ENCODE data around the gene SMCO4.

Gene SMCO4

GRCh38 chr11:93489841-93490240 is 53.4 kb downstream of the SMCO4 start:
- no peak overlapping the region for H3K4ac ChIP-seq (ENCODE audit: low read depth, low read length)
- no peak overlapping the region for H3K14ac ChIP-seq (ENCODE audit: low read length)
- H4K8ac ChIP-seq (ENCODE audit: low read depth, low read length), result no peak overlapping the region
- peaks cover 0 to 4% of the 10 kb centered on the region in 2 experiments for H3K4me1 ChIP-seq (ENCODE audit: control insufficient read depth in 1 of 2, insufficient read depth in 2 of 2, low read length in 2 of 2)
- H3K27me3 ChIP-seq (ENCODE audit: insufficient read depth, low read length), result no peaks in the 10 kb centered on the region
- no peaks in the 10 kb centered on the region for H3K79me1 ChIP-seq (ENCODE audit: low read length)
- H3K23ac ChIP-seq (ENCODE audit: low read length), result no peak overlapping the region
- H3K18ac ChIP-seq (ENCODE audit: low read length), result no peak overlapping the region
- H3K79me2 ChIP-seq (ENCODE audit: control insufficient read depth, insufficient read depth, low read length, poor library complexity), result no peaks in the 10 kb centered on the region
- no peak overlapping the region for H3K4me3 ChIP-seq (ENCODE audit: low read depth, low read length)
- no peak for DNase-seq
- no peak overlapping the region for H3K9ac ChIP-seq (ENCODE audit: low read length)
- H3K36me3 ChIP-seq (ENCODE audit: control insufficient read depth in 1 of 2, insufficient read depth in 2 of 2, low read length in 2 of 2), result no peaks in the 10 kb centered on the region
- no peak overlapping the region for H4K91ac ChIP-seq (ENCODE audit: low read depth, low read length)
- no peak overlapping the region for H4K12ac ChIP-seq (ENCODE audit: low read depth, low read length)
- H3K9me3 ChIP-seq (ENCODE audit: insufficient read depth, low read depth, low read length), result peaks cover 1% of the 10 kb centered on the region
- no CpG with 5 or more reads among the region's 3 CpGs for WGBS (ENCODE audit: extremely low coverage, insufficient coverage, insufficient read length)
- no peak overlapping the region for H2BK12ac ChIP-seq (ENCODE audit: low read length)
- no peak overlapping the region for H2BK5ac ChIP-seq (ENCODE audit: low read depth, low read length, poor library complexity)
- H3K4me2 ChIP-seq (ENCODE audit: low read length), result no peak overlapping the region
- H2AFZ ChIP-seq (ENCODE audit: insufficient read depth, low read length, poor library complexity), result no peak overlapping the region
- H2AK5ac ChIP-seq (ENCODE audit: low read length), result no peak overlapping the region
- no peak overlapping the region for H3K27ac ChIP-seq (ENCODE audit: low read depth, low read length)
- no peak overlapping the region for H2BK120ac ChIP-seq (ENCODE audit: insufficient read depth, low read length, poor library complexity)

- H2BK5ac ChIP-seq (ENCODE audit: low read depth, low read length, poor library complexity), result no peak overlapping the region
- H2AK5ac ChIP-seq (ENCODE audit: low read length), result no peak overlapping the region
- no peak overlapping the region for H3K23ac ChIP-seq (ENCODE audit: low read length)
- no peak overlapping the region for H4K91ac ChIP-seq (ENCODE audit: low read depth, low read length)
- H3K4me2 ChIP-seq (ENCODE audit: low read length), result no peak overlapping the region
- no peak for DNase-seq
- H4K8ac ChIP-seq (ENCODE audit: low read depth, low read length), result no peak overlapping the region
- no peak overlapping the region for H2BK12ac ChIP-seq (ENCODE audit: low read length)
- H3K9me3 ChIP-seq (ENCODE audit: insufficient read depth, low read depth, low read length), result no peaks in the 10 kb centered on the region
- no peak overlapping the region for H3K9ac ChIP-seq (ENCODE audit: low read length)
- no peak overlapping the region for H4K12ac ChIP-seq (ENCODE audit: low read depth, low read length)
- WGBS (ENCODE audit: extremely low coverage, insufficient coverage, insufficient read length), result no CpG with 5 or more reads among the region's 7 CpGs
- peaks cover 0 to 4% of the 10 kb centered on the region in 2 experiments for H3K4me1 ChIP-seq (ENCODE audit: control insufficient read depth in 1 of 2, insufficient read depth in 2 of 2, low read length in 2 of 2)
- no peak overlapping the region for H3K27ac ChIP-seq (ENCODE audit: low read depth, low read length)
- H3K4me3 ChIP-seq (ENCODE audit: low read depth, low read length), result no peak overlapping the region
- no peak overlapping the region for H3K18ac ChIP-seq (ENCODE audit: low read length)
- H3K79me2 ChIP-seq (ENCODE audit: control insufficient read depth, insufficient read depth, low read length, poor library complexity), result no peaks in the 10 kb centered on the region
- no peak overlapping the region for H2BK120ac ChIP-seq (ENCODE audit: insufficient read depth, low read length, poor library complexity)
- no peaks in the 10 kb centered on the region for H3K27me3 ChIP-seq (ENCODE audit: insufficient read depth, low read length)
- no peak overlapping the region for H2AFZ ChIP-seq (ENCODE audit: insufficient read depth, low read length, poor library complexity)
- no peak overlapping the region for H3K14ac ChIP-seq (ENCODE audit: low read length)
- no peaks in the 10 kb centered on the region for H3K79me1 ChIP-seq (ENCODE audit: low read length)
- no peak overlapping the region for H3K4ac ChIP-seq (ENCODE audit: low read depth, low read length)
- H3K36me3 ChIP-seq (ENCODE audit: control insufficient read depth in 1 of 2, insufficient read depth in 2 of 2, low read length in 2 of 2), result no peaks in the 10 kb centered on the region
Observed at GRCh38 chr11:93487032-93487483, 56.1 kb downstream of the SMCO4 start.

- Histone ChIP-seq H4K8ac (ENCODE audit: low read depth, low read length) (no peak overlapping the region), H3K36me3 (ENCODE audit: control insufficient read depth in 1 of 2, insufficient read depth in 2 of 2, low read length in 2 of 2) (peaks cover 0 to 5% of the 10 kb centered on the region in 2 experiments), H3K79me1 (ENCODE audit: low read length) (no peaks in the 10 kb centered on the region), H3K4me2 (ENCODE audit: low read length) (no peak overlapping the region), H3K27me3 (ENCODE audit: insufficient read depth, low read length) (no peaks in the 10 kb centered on the region), H4K12ac (ENCODE audit: low read depth, low read length) (no peak overlapping the region), H3K9ac (ENCODE audit: low read length) (no peak overlapping the region), H3K9me3 (ENCODE audit: insufficient read depth, low read depth, low read length) (no peaks in the 10 kb centered on the region), H3K18ac (ENCODE audit: low read length) (no peak overlapping the region), H3K4me3 (ENCODE audit: low read depth, low read length) (no peak overlapping the region), H4K91ac (ENCODE audit: low read depth, low read length) (no peak overlapping the region), H3K79me2 (ENCODE audit: control insufficient read depth, insufficient read depth, low read length, poor library complexity) (no peaks in the 10 kb centered on the region), H3K4ac (ENCODE audit: low read depth, low read length) (no peak overlapping the region), H2AK5ac (ENCODE audit: low read length) (no peak overlapping the region), H3K4me1 (ENCODE audit: control insufficient read depth in 1 of 2, insufficient read depth in 2 of 2, low read length in 2 of 2) (peaks cover 0 to under 1% of the 10 kb centered on the region in 2 experiments), H3K14ac (ENCODE audit: low read length) (no peak overlapping the region), H3K27ac (ENCODE audit: low read depth, low read length) (no peak overlapping the region), H3K23ac (ENCODE audit: low read length) (no peak overlapping the region), H2BK120ac (ENCODE audit: insufficient read depth, low read length, poor library complexity) (no peak overlapping the region), H2BK12ac (ENCODE audit: low read length) (no peak overlapping the region), H2BK5ac (ENCODE audit: low read depth, low read length, poor library complexity) (no peak overlapping the region), H2AFZ (ENCODE audit: insufficient read depth, low read length, poor library complexity) (no peak overlapping the region)
- no peak for DNase-seq
- no CpG with 5 or more reads among the region's 2 CpGs for WGBS (ENCODE audit: extremely low coverage, insufficient coverage, insufficient read length)
Observed at GRCh38 chr11:93485983-93486382, 57.2 kb downstream of the SMCO4 start.

- Histone ChIP-seq H3K9ac (ENCODE audit: low read length) (no peak overlapping the region), H3K36me3 (ENCODE audit: control insufficient read depth in 1 of 2, insufficient read depth in 2 of 2, low read length in 2 of 2) (peaks cover 0 to 5% of the 10 kb centered on the region in 2 experiments), H2BK12ac (ENCODE audit: low read length) (no peak overlapping the region), H2BK120ac (ENCODE audit: insufficient read depth, low read length, poor library complexity) (no peak overlapping the region), H2AK5ac (ENCODE audit: low read length) (no peak overlapping the region), H4K8ac (ENCODE audit: low read depth, low read length) (no peak overlapping the region), H4K12ac (ENCODE audit: low read depth, low read length) (no peak overlapping the region), H3K79me1 (ENCODE audit: low read length) (no peaks in the 10 kb centered on the region), H3K27me3 (ENCODE audit: insufficient read depth, low read length) (no peaks in the 10 kb centered on the region), H2BK5ac (ENCODE audit: low read depth, low read length, poor library complexity) (no peak overlapping the region), H4K91ac (ENCODE audit: low read depth, low read length) (no peak overlapping the region), H3K23ac (ENCODE audit: low read length) (no peak overlapping the region), H3K9me3 (ENCODE audit: insufficient read depth, low read depth, low read length) (no peaks in the 10 kb centered on the region), H3K14ac (ENCODE audit: low read length) (no peak overlapping the region), H3K79me2 (ENCODE audit: control insufficient read depth, insufficient read depth, low read length, poor library complexity) (no peaks in the 10 kb centered on the region), H3K4me3 (ENCODE audit: low read depth, low read length) (no peak overlapping the region), H3K4me2 (ENCODE audit: low read length) (no peak overlapping the region), H3K4me1 (ENCODE audit: control insufficient read depth in 1 of 2, insufficient read depth in 2 of 2, low read length in 2 of 2) (no peaks in the 10 kb centered on the region), H3K27ac (ENCODE audit: low read depth, low read length) (no peak overlapping the region), H3K18ac (ENCODE audit: low read length) (no peak overlapping the region), H3K4ac (ENCODE audit: low read depth, low read length) (no peak overlapping the region), H2AFZ (ENCODE audit: insufficient read depth, low read length, poor library complexity) (no peak overlapping the region)
- WGBS (ENCODE audit: extremely low coverage, insufficient coverage, insufficient read length), result no CpG with 5 or more reads among the region's 3 CpGs
- no peak for DNase-seq
Observed at GRCh38 chr11:93484716-93485115, 58.5 kb downstream of the SMCO4 start.

Measured in trophoblast cell (in vitro differentiated cells and primary cell).